T-helper 9 cell (primary cell): Measurements from ENCODE around the gene SORCS3.

Experiments
- DNase-seq: peaks from one replicate; pipeline ENCODE4 v3.0.0-alpha.2; 2020

SORCS3 gene

DNA sequence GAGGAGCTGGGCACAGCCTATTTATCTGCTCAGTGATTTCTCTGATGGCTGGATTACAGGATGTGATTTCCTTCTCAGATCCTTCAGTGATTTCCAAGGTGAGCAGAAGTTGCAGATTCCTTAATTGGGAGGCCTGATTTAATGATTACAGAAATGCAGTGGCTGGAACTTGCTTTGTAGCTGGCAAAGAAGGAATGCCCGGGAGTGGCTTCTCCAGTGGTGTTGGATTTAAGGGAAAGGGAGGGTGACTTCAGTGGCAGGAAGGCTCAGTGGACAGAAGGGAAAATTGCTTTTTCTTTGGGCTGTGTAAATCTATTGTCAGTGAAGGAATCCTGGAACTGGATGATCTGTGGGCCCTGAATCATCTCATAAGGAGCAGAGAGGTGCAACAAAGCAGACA is 5.1 kb downstream of the SORCS3 start:
- DNase-seq, result no peak

DNA sequence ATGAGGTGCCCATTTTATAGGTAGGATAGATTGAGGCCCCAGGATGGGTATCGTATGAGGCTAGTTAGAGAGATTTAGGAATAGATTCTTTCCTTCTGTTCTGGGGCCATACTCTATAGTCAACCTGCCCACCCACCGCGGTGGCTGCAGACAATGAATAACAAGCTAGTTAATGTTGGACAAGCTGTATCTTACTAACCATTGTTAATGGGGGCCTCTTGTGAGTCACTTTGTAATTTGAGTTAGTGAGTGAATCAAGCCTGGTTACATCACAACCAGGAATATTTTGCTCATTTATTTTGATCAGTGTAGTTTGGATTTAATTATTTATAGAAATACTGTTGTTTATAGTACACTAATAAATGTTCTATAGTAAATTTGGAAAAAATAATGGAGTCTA is 7.3 kb downstream of the SORCS3 start:
- DNase-seq, result no peak

DNA sequence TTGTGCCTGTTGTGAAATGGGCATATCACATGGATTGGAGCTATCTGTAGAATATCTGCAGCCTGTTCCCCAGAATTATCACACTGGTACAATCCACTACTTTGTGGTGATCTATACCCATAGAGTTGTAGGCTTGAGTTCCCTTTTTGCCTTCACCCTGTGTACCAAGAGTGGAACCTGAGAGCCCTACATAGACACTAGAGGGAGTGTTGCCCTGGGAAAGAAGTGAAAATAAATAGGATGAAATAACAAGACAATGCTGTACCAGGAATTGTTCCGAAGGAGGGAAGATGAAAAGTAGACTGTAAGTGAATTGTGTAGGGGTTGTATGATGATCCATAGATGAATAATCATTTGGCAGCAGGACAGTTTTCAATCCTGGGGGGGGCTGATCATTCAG is 9.0 kb downstream of the SORCS3 start:
- no peak for DNase-seq

DNA sequence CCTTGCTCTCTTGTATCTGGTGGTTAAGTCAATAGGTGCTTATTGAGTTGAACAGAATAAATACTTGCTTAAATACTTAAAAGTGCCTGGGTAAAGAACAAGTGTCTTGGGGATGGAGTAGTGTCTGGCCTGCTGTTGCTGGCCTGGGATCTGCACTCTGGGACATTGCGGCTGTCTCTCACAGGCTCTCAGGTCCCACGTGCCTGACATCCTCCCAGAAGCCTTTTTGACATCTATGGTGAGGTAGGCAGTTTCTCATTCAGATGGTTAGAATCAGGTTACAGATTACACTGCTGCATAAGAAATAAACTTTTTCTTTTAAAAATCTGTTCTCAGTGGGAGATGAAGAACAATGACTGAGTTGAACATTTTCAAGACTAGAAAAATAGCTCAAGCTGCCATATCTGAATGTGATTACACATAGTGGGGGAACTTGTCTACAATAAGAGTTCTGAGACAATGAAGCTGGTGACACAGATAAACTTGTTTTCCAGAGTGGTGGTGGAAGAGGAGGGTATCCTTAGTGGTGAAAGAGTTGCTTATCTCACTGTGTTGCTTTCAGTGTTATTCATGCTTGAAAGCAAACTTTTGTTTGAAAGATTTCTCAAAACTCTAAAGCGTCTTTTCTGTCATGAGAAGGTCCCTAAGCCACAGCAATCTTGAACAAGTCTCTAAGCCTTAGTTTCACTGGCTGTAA is 9.7 kb downstream of the SORCS3 start:
- DNase-seq, result no peak

DNA sequence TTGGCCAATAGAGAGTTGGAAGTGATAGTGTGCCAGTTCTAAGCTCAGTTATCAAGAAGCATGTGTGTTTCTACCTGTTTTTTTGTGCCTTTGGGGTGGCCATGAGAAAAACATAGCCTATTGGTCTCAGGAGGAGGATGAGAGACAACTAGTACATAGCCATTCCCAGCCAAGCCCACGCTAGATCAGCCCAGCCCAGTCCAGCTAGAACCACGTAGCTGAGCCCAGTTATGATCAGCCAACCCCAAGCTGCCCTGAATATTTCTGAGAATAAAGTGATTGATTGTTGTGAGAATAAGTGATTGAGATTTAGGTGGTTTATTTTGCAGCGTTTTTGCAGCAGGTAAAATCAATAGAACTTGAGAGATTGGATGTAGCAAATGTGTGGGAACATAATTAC is 15.9 kb downstream of the SORCS3 start:
- DNase-seq, result no peak

DNA sequence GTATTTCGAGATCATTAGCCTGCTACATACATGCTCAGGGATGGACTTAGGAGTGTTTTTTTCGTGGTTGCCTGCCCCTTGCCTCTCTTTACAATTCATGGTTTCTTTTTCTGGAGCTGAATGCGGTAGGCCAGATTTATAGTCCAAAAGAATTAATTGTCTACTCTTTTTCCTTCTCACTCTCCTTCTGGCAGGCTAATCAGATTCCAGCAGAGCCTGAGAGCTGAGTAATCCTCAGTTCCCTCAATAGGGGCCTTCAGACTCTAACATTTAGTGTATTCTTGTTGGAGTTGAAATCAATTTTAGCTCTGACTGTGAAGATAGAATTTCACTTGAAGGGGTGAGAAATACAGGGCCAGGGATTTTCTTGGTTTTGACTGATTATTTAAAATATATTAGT is 16.4 kb downstream of the SORCS3 start:
- DNase-seq, result no peak

DNA sequence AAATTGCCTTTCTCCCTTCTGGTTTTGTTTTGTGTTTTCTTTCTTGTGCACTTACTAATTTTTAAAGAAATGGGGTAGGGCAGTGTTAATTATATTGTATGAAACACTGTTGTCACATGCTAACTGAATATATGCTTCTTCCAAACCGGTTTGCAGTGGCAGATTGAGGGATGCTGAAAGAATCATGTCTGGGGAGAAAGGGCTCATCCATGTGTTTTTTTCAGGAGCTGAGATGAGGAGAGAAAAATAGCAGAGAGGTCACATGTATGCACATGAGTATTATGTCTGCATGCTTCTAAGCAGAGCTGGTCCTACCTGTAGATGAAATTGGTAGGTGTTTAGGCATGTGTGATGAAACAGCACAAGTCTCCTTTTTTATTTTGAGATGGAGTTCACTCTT is 17.0 kb downstream of the SORCS3 start:
- no peak for DNase-seq

DNA sequence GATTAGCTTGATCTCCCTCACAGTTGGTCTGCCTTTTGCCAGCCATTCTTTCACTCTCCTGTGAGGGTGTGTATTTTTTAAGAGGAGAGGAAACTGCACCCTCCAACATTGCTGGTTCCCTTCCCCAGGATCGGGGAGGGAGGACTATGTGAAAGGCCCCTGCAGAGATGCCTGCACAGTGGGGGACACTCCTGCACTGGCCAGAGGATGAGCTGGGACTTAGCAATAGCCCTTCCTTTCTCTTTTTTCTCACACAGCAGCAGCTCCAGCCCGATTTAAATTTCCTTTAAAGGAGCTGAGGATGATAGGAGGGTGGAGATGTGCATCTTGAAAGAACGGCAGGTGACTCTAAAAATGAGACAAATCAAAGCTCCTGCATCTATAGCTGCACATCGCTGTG is 18.7 kb downstream of the SORCS3 start:
- no peak for DNase-seq

DNA sequence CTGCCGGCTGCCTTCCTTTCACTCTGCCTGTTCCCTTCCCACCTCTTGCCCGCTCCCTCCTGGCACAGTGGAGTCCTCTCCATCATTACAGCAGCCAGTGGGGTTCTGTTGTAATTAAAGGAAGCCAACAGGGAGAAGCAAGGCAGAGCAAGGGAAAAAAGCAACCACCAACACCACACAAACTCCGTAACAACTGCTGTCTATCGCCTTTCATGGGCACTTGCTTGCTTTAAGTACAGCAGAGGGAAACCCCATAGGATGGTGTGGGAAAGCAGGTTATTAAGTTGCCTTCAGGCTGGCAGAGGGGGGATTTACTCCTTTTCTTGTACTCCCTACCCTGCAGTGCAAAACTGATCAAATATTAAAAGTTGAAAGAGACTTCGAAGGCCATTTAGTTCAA is 22.0 kb downstream of the SORCS3 start:
- no peak for DNase-seq

DNA sequence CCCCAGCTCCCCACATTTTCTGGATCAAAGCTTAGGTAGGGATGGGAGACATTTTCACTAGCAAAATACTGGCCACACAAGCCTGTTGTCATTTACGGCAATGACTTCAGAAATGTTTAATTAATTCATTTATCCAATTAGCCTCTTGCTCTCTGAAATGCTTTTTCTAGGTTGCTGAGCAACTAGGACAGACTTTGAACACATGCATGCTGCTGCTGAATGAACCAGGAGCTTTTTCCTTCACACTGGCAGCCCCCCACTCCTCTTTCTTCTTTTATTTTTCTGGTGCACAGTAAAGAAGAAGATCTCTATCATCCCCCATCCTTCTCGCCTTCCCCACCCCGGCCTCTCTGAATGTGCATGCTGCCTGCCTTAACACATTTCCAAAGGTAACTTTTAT is 22.5 kb downstream of the SORCS3 start:
- DNase-seq, result no peak

DNA sequence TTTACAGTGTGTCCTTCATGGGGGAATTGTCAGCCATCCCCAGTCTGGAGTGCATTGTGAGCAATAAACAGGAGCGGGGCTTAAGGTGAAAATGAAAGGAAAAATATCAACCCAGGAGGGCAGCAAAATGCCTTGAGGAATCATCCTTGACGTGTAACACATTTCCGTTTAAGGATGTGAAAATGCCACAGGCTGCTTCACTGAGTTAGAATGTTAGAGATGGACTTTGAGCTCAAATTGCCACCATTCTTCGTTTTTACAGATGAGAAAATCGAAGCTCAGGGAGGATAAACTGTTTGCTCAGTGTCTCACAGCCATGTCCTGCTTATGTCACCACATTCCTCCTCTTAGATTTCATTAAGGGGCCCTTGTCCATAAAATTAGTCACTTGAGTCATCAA is 23.1 kb downstream of the SORCS3 start:
- no peak for DNase-seq

DNA sequence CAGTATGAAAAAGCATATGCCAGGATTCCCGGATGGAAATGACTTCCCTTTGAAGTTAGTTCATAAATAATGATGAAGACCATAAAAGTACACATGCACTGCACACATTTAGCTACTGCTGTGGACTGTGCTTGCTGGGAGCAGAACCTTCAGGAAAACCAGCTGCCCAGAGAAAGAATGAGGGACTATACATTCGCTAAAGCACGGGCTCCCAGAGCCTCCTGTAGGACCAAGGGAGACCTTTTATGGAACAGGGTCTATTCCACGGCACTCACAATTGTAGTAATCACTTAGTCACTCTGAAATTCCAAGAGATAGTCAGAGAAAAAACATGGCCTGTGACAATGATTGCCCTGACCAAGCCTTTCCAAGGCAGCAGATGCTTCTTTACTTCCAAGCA is 24.1 kb downstream of the SORCS3 start:
- no peak for DNase-seq

DNA sequence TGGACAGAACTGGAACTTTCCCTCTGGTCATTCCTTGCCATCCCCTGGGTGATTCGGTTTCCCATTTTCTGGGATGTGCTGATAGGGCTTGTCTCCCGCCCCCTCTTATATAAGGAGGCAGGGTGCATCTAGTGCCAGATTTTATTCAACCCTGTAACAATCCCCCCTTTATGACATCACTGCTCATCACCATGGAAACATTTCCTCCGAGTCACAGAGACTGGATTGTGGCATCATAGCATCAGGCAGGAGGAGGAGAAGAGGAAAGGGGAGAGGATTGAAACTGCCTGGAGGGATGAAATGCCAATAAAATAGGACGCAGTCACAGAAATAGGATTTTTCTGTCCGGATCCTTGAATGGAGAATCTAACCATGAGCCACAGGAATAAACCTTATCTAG is 25.0 kb downstream of the SORCS3 start:
- no peak for DNase-seq

DNA sequence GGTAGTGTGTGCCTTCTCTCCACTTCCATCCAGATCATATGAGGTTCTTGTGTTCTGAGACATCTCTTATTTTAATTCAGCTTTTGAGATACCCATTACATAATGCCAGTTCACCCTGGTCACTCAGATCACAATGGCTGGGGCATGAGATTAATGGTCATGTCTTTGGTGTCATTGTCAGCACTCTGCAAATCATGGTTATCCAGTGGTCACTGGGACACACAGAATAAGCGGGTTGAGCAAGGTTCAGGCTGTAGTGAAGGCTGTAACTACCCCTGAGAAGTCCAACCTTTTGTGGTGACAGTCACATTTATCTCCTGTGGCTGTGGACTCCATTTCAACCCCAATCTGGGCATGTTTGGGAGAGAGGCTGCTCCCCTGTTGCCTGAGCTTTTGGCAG is 35.8 kb downstream of the SORCS3 start:
- no peak for DNase-seq

DNA sequence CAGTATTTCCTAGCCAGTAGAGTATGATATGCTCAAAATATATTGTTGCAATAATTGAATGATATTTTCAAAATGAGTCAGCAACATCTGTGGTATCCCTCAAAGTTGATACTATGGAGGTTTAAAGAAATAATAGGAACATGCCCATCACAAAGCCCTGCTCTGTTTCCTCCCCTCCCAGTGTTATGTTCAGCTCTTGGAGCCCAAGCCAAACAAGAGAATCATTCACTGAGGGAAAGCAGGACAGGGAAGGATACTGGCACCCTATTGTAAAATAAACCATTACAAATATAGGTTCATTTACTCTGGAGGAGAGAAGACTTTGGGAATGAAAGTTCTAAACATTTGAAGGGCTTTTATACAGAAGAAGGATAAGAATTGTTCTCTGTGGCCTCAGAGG is 37.6 kb downstream of the SORCS3 start:
- no peak for DNase-seq

DNA sequence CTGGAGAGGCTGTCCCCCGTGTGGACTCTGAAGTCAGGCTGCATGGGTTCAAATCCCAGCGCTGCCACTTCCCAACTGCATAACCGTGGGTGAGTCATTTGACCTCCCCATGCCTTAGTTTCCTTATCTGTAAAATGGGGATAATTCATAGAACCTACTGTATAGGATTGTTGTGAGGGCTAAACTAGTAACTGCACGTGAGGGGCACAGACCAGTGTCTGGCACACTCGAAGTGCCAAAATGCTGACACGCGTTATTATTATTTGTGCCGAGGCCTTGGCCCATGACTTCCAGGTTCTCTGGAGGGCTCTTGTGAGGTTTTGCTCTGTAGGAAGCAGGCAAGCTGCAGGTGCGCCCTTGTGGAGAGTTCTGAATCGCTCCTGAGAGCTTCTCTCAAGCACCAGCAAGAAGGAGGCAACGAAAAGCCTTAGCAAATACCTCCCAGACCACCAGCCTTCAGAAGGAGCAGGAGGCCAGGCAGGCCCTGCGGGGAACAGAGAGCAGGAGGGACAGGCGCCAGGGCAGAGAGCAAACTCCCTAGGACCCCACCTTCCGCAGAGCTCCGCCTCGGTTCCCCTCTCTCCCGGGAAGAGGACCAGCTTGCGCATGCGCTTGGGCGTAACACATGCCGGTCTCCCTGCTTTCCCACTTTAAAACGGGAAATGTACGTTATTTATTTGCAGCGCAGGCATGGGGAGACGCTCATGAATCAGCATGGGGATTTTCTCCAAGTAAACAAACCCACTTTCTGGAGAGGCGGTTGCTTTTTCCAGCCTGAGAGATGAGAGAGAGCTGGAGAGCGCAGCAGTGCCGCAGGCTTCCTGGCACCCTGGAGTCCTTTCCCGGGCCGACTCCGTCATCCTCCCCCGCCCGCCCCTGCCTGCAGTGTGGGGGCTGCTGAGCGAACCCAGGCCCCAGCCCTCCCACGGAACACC is 39.6 kb downstream of the SORCS3 start:
- DNase-seq, result no peak

DNA sequence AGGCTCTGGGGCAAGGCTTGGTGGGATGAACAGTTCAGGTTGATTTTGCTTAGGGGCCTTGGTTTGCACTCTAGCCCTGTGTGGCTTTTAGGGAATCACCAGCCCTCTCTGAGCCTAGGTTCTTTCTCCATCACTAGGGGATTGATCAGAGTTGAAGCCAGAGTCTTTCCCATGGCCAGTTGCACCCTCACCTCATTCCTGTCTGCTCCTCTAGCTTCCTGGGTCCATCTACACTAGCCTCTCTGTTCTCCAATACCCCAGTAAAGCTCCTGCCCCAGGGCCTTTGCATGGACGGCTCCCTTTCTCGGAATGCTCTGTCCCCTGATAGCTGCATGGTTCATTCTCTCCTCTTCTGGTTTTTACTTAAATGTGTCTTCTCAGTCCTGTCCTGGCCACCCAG is 40.4 kb downstream of the SORCS3 start:
- no peak for DNase-seq

DNA sequence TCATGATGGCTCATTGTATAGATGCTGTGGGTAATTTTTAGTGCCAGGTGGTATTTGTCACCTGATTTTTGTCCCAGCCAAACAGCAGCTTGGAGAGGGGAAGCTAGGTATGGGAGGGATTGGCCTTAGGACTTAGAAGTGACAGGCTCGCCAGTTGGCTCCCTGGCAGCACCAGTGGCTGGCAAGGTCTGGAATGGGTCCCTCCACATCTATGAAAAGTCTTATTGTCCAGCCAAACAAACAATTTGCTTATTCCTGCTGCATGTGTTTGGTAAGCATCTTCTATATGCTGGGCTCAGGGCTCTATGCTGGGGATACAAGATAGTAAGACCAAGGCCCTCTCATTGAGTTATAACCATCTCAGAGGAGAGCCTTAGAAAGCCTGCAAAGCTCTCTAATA is 42.5 kb downstream of the SORCS3 start:
- no peak for DNase-seq

DNA sequence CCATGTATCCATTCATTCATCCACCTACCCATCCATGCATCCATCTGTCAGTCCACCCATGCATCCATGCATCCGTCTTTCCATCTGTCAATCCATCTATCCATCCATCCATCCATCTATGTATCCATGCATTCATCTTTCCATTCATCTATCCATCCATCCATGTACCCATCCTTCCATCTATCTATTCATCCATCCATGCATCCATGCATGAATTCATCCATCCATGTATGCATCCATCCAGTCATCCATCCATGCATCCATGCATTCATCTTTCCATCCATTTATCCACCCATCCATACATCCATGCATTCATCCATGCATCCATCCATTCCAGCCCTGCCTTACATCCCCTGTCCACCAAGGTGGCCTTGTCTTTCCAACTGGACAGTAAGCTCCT is 45.7 kb downstream of the SORCS3 start:
- no peak for DNase-seq

DNA sequence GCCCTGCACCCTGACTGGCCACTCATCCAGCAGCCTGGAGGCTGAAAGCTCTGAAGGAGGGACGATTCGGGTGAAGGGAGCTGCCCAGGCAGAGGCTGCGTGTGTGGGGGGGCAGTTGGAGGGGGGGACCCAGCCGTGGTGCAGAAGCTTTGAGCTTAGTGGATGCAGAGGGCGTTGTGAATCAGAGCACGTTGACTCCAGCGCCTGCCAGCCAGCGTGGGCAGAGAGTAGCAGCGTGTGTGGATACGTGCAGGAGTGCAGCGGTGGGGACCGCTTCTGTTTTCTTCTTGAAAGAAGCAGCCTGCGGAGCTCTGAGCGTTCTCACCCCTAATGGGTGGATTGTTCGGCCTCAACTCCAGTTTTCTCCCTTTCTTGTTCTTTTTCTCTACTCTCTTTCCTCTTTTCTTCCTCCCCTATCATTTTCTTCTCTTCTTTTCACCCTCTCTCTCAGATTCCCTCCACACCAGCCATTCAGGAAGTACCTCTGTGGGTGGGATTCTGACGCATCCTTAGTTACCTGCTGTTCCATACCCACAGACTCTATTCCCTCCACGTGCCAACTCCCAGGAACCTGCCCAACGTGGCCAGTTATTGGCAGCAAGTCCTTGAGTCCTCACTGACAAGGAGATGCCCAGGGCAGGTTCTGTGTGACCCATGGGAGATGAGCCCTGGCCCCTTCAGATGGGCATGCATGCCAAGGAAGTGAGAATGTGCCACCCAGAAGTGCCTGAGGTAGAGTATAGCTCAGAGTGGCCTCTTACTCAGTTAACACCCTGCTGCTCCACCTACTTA is 47.4 kb downstream of the SORCS3 start:
- no peak for DNase-seq

DNA sequence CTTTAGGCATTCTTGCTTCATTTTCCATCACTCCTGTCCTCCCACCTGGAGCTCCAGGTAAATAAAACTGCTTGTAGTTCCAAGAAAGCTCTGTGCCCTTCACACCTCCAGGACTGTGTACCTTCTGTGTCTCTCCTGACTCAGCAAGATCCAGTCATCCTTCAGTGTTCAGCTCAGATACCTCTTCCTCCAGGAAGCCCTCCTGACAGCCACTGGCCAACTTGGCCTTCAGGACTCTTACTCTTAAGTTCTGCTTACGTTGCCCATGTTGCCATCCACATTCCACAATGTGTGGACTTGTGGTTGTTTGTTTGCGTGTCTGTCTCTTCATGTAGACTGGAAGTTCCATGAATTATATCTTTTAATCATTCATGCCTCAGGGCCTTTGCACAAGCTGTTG is 48.0 kb downstream of the SORCS3 start:
- no peak for DNase-seq

DNA sequence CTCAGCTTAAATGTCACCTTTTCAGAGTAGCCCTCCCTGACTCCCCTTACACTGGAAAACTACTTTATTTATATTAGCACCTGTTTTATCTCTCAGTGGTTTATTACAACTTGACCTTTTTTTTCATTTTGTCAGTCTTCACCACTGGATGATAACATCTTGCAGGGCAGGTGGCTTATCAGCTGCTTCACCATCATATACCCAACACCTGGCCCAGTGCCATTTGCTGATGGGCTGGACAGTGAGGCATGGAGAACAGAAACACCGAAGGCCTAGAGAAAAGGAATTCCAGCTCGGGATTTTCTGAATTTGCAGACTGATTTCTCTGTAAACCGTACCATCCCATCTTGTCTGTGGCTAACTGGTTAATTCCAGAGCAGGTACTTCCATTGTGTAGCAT is 48.5 kb downstream of the SORCS3 start:
- no peak for DNase-seq

DNA sequence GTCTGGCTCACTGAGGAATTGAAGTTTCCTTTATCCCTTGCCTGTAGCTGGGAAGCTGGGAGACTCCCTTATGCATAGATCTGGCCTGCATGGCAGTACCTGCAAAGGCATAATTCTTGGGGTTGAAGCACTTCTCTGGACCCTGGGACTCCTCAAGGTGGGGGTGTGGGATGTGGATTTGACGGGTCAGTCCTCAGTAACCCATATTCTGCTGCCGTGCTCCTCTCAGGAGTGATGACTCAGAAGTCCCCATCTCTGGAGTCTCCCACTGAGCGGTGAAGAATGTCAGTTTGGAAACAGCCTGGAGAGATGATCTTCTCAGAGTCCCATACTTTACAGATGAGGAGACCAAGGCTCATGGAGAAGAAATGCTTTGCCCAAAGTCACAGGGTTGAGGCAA is 49.0 kb downstream of the SORCS3 start:
- DNase-seq, result no peak

DNA sequence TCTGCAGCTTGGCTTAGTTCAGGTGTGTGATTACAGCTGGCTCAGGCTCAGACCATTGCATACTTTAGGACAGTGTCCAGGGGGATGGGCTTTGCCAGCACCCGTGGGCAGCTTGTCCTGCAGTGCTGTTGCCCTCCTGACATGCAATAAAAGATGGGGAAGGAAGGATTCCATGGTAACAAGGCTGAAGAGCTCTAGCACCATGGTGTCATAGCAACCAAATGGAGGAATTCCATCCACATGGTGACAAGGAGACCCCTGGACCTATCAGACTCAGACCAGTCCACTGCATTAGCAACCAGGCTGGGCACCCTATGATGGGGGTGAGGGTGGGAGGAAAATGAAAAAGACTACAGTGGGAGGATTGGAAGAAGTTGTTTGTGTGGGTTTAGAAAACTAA is 49.9 kb downstream of the SORCS3 start:
- no peak for DNase-seq
